HT-29 (cell line): ENCODE measurements around the gene RGS6. TPM values are rescaled to one million over a fixed set of nuclear protein-coding genes. Genes with fewer than 3 reads are reported as not detected.

Experiments used
- DNase-seq: peaks from one replicate; pipeline ENCODE4 v3.0.0-alpha.2; 2015; ENCODE audit warnings: low spot score
- total RNA-seq: library from RNA; depleted of rRNA; stranded (reverse); fragments of >200 nt; shearing (Covaris generic); gene quantifications from 2 replicates; pipeline ENCODE4 v1.2.3, GENCODE V29; 2014

The RGS6 gene
- total RNA-seq, 1 experiment from 2014 or later: not detected

GRCh38 chr14:72574715-72575114, 642.5 kb downstream of the RGS6 start:
- no peak for DNase-seq

GRCh38 chr14:72576258-72576657, 644.0 kb downstream of the RGS6 start:
- no peak for DNase-seq

DNA sequence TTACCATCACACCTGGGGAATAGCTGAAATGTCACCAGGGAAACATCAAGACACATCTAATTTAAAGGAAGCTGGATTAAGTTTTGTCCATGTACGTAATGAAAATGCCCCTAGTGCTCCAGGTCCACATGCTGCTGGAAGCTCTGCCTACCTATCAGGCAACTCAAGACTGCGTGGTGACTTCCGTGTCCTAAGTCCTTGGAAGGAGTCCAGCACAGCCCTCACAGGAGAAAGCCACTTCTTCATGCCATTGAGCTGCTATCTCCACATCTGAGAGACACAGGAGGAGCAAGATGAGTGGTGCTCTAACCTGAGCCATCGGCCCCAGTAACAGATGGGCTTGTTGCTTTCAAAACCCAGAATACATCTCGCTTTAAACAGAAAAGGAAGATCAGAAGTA, 645.3 kb downstream of the RGS6 start:
- no peak for DNase-seq

DNA sequence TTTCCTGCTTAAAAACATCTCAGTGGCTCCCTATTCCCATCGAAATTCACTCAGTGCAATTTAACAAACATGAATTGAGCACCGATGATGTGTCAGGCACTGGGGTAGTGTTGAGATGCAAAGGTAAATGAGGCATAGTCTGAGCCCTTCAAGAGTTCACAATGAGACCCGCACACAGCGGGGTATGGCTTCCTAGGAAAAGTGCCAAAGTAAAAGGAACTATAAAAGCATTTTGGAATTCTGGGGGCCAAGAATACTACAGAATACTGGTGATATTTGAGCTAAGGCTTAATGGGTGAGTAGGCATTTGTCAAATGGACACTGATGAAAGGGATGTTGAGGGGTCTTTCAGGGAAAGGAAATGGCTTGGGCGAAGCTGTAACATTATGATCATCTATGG, 646.3 kb downstream of the RGS6 start:
- no peak for DNase-seq

- no peak for DNase-seq
Observed at GRCh38 chr14:72582582-72582981, 650.4 kb downstream of the RGS6 start.

DNA sequence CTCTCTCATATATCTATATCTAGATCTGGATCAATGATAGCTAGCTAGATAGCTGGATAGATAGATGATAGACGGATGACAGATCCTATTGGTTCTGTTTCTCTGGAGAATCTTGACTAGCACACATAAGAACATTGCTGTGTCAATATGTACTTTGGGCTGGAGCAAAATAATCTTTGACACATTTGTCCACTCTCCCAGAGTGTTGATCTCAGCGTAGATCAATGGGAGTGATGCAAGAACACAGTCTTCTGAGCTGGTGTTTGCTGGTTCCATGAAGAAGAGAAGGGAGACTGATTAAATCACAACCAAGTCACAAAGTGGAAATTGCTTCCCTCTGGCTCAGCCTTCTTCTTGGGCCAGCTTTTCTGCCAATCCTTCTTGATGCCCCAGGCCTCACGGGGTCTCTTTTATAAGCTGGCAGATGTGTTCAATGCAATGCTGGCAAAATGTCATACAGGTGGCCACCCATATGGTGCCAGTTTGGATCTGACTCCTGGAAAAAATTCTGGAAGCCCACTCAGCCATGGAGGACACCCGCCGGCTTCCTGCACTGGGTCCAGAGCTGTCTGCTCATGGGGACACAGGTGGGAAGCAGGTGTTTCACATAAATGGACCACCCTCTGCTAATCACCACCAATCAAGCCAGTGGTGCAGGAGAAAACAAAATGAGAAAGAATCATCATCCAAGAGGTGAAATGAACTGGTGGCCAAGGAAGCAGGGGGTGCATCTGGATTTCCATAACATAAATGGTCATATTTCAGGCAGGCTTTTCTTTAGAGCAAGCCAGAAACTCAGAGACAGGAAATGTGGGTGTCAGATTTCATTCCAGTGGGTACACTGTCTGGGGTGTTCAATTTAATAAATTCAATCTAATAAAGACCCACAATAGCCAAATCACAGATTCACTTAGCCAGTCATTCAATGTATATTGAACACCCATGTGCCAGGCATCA, 651.4 kb downstream of the RGS6 start:
- no peak for DNase-seq

DNA sequence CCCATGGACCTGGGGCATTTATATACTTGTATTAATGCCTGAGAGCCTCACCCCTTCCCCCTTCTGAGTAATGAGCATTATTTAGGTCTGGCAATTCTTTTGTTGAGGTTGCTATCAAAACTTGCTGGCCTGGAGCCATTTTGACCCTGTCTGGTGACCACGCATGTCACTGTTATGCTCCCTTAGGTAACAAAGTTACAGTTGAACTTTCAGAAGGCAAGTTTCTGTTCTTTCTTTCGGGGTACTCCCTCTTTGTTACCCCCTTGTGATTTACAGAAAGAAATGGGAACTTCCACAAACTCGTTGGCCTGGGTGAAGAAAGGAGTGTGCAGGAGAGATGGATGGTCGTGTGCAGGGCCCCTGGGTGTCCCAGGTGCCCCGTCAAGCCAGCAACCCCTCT, 656.3 kb downstream of the RGS6 start:
- DNase-seq: no peak

DNA sequence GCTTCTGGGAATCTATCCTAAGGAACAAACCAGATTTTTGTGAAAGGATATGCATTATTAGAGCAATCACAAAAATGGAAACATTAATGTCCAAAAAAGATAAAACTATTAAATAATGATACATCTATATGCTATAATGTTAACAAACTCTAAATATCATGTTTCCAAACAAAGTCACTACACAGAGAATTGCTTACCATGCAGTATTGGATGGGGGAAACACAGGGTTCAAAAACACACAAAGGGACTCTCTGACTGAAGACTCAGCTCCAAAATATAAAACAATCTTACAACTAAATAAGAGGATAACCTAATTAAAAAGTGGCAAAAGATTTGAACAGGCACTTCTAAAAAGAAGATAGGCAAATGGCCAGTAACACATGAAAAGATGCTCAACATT, 657.4 kb downstream of the RGS6 start:
- no peak for DNase-seq

DNA sequence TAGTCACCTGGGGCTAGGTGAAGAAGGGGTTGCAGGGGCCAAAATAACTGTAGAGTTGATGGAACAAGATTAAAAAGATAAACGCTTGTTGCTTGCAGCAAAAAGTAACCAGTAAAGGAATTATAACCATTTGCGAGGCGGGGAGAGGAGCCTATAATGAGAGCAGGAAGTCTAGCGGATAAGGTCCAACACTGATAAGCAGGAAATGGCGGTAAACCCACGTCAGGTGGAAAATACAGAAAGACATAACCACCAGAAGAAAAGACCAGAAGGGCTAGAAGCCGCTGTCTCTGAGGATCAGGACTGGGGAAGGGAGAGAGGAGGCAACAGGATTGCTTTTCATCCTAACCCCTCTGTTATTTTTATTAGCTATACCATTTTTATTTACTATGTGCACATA, 658.3 kb downstream of the RGS6 start:
- DNase-seq: no peak

GRCh38 chr14:72591391-72591790, 659.2 kb downstream of the RGS6 start:
- DNase-seq: no peak

- DNase-seq: no peak
Observed at GRCh38 chr14:72594099-72594901, 662.1 kb downstream of the RGS6 start.

GRCh38 chr14:72595152-72595862, 663.1 kb downstream of the RGS6 start:
- DNase-seq: no peak

- DNase-seq: no peak
Observed at GRCh38 chr14:72597252-72598233, 665.3 kb downstream of the RGS6 start.

- DNase-seq: no peak
Observed at GRCh38 chr14:72598306-72598705, 666.1 kb downstream of the RGS6 start.

GRCh38 chr14:72599579-72600470, 667.6 kb downstream of the RGS6 start:
- DNase-seq: no peak

DNA sequence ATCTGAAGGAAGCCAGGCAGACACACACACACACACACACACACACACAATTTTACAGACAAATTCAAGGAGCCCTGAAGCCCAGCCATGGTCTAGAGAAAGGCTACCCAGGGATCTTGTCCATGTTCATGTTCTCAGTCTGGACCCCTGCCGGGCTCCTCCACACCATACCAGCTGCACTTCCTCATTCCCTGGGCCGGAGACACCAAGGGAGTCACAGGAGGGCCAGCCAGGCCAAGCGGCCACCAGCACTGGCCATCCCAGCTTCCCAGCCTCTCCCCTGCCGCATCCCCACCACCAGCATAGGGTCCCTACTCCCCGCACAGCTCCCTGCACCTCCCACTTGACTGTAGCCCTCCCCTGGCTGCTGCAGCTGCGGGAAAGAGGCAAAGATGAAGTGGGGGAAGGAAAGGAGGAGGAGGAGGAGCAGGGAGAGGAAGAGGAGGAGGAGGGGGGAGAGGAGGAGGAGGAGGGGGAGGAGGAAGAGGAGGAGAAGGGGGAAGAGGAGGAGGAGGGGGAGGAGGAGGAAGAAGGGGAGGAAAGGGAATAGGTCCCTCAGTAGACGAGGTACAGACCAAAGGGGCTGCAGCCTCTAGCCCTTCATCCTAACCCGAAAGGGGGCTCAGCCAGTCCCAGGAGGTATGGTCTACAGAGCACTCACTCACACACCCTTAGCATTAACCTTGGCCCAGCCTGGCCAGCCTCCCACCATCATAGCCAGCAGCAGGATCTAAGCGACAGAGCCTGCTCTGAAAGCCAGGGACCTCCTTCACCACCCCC, 668.5 kb downstream of the RGS6 start:
- DNase-seq: no peak

- DNase-seq: no peak
Observed at GRCh38 chr14:72603639-72604038, 671.4 kb downstream of the RGS6 start.

DNA sequence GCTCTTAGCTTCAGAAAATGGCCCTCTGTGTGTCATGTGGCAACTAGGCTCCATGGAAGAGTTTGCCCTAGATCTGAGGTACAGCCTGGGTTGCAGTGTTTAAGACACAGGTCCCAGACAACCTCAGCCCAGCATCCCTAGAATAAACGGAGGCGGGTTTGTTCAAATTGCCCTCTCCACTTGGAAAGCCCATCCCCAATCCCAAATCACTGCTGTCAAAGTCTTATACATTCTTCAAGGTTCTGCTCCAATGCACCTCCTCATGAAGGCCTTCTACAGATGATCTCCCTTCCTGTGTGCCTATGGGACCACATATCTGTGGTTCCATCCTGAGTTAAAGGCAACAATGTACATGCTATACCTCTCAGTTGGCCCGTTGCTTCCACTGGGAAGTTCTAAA, 671.9 kb downstream of the RGS6 start:
- DNase-seq: no peak
